Testis (tissue), 2 donors: ENCODE measurements around the gene TMEM255B.
"Not testable (repeated sequence)": the region's sequence is repeated elsewhere in the genome, so short reads cannot be mapped to it uniquely, and the experiment has no call there.

Experiments
- CTCF ChIP-seq, 3 experiments: fragments of 450-650 bp in 2 of 3; fragments of 200-600 bp in 1 of 3; sonication (generic) in 1 of 3; IDR thresholded peaks; one replicate each; pipeline ENCODE4 v1.5.1; 2016 to 2019; ENCODE audit warnings: antibody characterized with exemption in 3 of 3, mild to moderate bottlenecking in 2 of 3, moderate library complexity in 1 of 3
- POLR2A ChIP-seq: fragments of 450-650 bp; IDR thresholded peaks from one replicate; pipeline ENCODE4 v1.6.1; 2017; ENCODE audit warnings: antibody characterized with exemption, mild to moderate bottlenecking, moderate library complexity

- TF ChIP-seq CTCF (IDR thresholded peaks at IDR 0.05); POLR2A: not testable (repeated sequence)
Observed at GRCh38 chr13:113795362-113795761, 36.3 kb downstream of the TMEM255B start.
